Keratinocyte (primary cell): ENCODE data around the gene BSCL2. TPM values are rescaled to one million over a fixed set of nuclear protein-coding genes. Genes with fewer than 3 reads are reported as not detected.

ENCODE experiments used
- DNase-seq: peaks from one replicate; pipeline ENCODE4 v3.0.0-alpha.2; 2011; ENCODE audit warnings: low read depth, missing footprints, low spot score
- FAIRE-seq: peaks from 2 replicates; lab custom pipeline; 2011; peaks lifted over from hg19 to GRCh38; lab: Jason Lieb, UNC
- H2AFZ ChIP-seq: 2 replicates; pipeline ENCODE4 v1.6.0; 2012; ENCODE audit warnings: low read length, control low read depth, inconsistent platforms; ENCODE audit not compliant: control insufficient read depth
- H3K27ac ChIP-seq: 2 replicates; pipeline ENCODE4 v1.5.1; 2011; ENCODE audit warnings: low read length; ENCODE audit not compliant: control insufficient read depth, insufficient read depth
- H3K27me3 ChIP-seq: 3 replicates; pipeline ENCODE4 v1.6.0; 2011; ENCODE audit warnings: low read length; ENCODE audit not compliant: control insufficient read depth, insufficient read depth; ENCODE audit errors: extremely low read depth
- H3K36me3 ChIP-seq, 2 experiments: 2 replicates in 1 of 2; 3 replicates in 1 of 2; pipeline ENCODE4 v1.5.1; 2011; ENCODE audit warnings: low read length in 2 of 2, mild to moderate bottlenecking in 1 of 2; ENCODE audit not compliant: control insufficient read depth in 2 of 2, insufficient read depth in 2 of 2; ENCODE audit errors: extremely low read depth in 1 of 2
- H3K4me1 ChIP-seq: 3 replicates; pipeline ENCODE4 v1.5.1; 2011; ENCODE audit warnings: low read length; ENCODE audit not compliant: control insufficient read depth, insufficient read depth; ENCODE audit errors: extremely low read depth
- H3K4me2 ChIP-seq: 3 replicates; pipeline ENCODE4 v1.6.0; 2011; ENCODE audit warnings: low read depth, low read length; ENCODE audit not compliant: control insufficient read depth, insufficient read depth; ENCODE audit errors: extremely low read depth
- H3K4me3 ChIP-seq, 3 experiments: fragments of 200-600 bp in 1 of 3; sonication (generic) in 1 of 3; 2 replicates in 2 of 3; 3 replicates in 1 of 3; pipeline ENCODE4 v1.5.1; 2011 to 2016; ENCODE audit warnings: low read length in 3 of 3, mild to moderate bottlenecking in 3 of 3, control low read depth in 2 of 3, inconsistent platforms in 1 of 3, low read depth in 1 of 3, mixed read lengths in 1 of 3, mixed run types in 1 of 3, moderate library complexity in 1 of 3; ENCODE audit not compliant: control insufficient read depth in 2 of 3, insufficient read depth in 2 of 3; ENCODE audit errors: extremely low read depth in 1 of 3
- H3K79me2 ChIP-seq: 2 replicates; pipeline ENCODE4 v1.6.0; 2012; ENCODE audit warnings: low read length; ENCODE audit not compliant: control insufficient read depth, insufficient read depth
- H3K9ac ChIP-seq: 3 replicates; pipeline ENCODE4 v1.6.0; 2011; ENCODE audit warnings: low read length; ENCODE audit not compliant: control insufficient read depth, insufficient read depth; ENCODE audit errors: extremely low read depth
- H3K9me1 ChIP-seq: 3 replicates; pipeline ENCODE4 v1.6.0; 2011; ENCODE audit warnings: low read length; ENCODE audit not compliant: control insufficient read depth, insufficient read depth; ENCODE audit errors: extremely low read depth
- H3K9me3 ChIP-seq: 2 replicates; pipeline ENCODE4 v1.5.1; 2012; ENCODE audit warnings: low read depth, low read length; ENCODE audit not compliant: control insufficient read depth
- H4K20me1 ChIP-seq: 3 replicates; pipeline ENCODE4 v1.6.0; 2011; ENCODE audit warnings: low read length; ENCODE audit not compliant: control insufficient read depth, insufficient read depth; ENCODE audit errors: extremely low read depth
- CTCF ChIP-seq, 3 experiments: IDR thresholded peaks in 1 of 3; conservative IDR thresholded peaks in 1 of 3; optimal IDR thresholded peaks in 1 of 3; 2 replicates in 2 of 3; 3 replicates in 1 of 3; pipeline versions ENCODE3 to v1.5.1; 2011; ENCODE audit warnings: low read length in 3 of 3, mild to moderate bottlenecking in 3 of 3, moderate library complexity in 2 of 3, control low read depth in 1 of 3, inconsistent platforms in 1 of 3; ENCODE audit not compliant: insufficient read depth in 2 of 3; ENCODE audit errors: extremely low read depth in 1 of 3
- EZH2 ChIP-seq: IDR thresholded peaks from one replicate; pipeline ENCODE4 v1.6.1; 2012; ENCODE audit warnings: inconsistent platforms, mild to moderate bottlenecking, low read length, moderate library complexity
- dilution Hi-C: fragments of 300-500 bp; cut with MboI; formaldehyde crosslinking; loops from one replicate; pipeline ENCODE4 v1.7.0; 2020; ENCODE audit warnings: low sequenced_read_pairs; ENCODE audit not compliant: extremely low pct_ligation_motif_present
- polyA plus RNA-seq, 5 experiments: library from polyadenylated mRNA; depleted of rRNA in 3 of 5; stranded (reverse) in 3 of 5; stranded (forward) in 1 of 5; unstranded in 1 of 5; fragments of >200 nt; gene quantifications; 1 replicate in 1 of 5; 2 replicates in 3 of 5; 3 replicates in 1 of 5; pipeline versions ENCODE4 v1.2.1 to v1.2.3, GENCODE V29; 2011 to 2012; ENCODE audit warnings: missing spikeins in 2 of 5, low read depth in 1 of 5, low replicate concordance in 1 of 5

The BSCL2 gene
- polyA plus RNA-seq, 1 donor (not counting 4 experiments of a cell fraction or from before 2014, with no cell fraction given): 21.9 TPM

- no peaks in the 10 kb centered on the region for H3K9me3 ChIP-seq
- H3K4me3 ChIP-seq: no peak overlapping the region
- peaks cover 9% of the 10 kb centered on the region for H3K79me2 ChIP-seq
- H3K4me2 ChIP-seq: no peak overlapping the region
- peaks cover 7 to 11% of the 10 kb centered on the region in 2 experiments for H3K36me3 ChIP-seq
- no peaks in the 10 kb centered on the region for H3K9me1 ChIP-seq
- H4K20me1 ChIP-seq: no peaks in the 10 kb centered on the region
- no peak for FAIRE-seq
- H3K4me1 ChIP-seq: no peaks in the 10 kb centered on the region
- no peak overlapping the region for H2AFZ ChIP-seq
- no peak for DNase-seq
- no peak overlapping the region for H3K27ac ChIP-seq
- no peak for TF ChIP-seq EZH2
- no peak for TF ChIP-seq CTCF (optimal IDR thresholded peaks at IDR 0.05 in 1 of 3, IDR thresholded peaks at IDR 0.05 in 1 of 3, conservative IDR thresholded peaks at IDR 0.05 in 1 of 3; ENCODE audit: extremely low read depth in 1 of 3, insufficient read depth in 2 of 3, low read length in 3 of 3)
- H3K27me3 ChIP-seq: no peaks in the 10 kb centered on the region
- peak overlapping the region; percentile 25 for H3K9ac ChIP-seq
- dilution Hi-C loops: no loop called here
Measured at GRCh38 chr11:62747475-62748160, 40.4 kb upstream of the BSCL2 start.

GRCh38 chr11:62737196-62737595 is 30.0 kb upstream of the BSCL2 start:
- H3K4me3 ChIP-seq: no peak overlapping the region
- no peaks in the 10 kb centered on the region for H3K27me3 ChIP-seq
- no peaks in the 10 kb centered on the region for H3K4me1 ChIP-seq
- H3K9me3 ChIP-seq: no peaks in the 10 kb centered on the region
- H4K20me1 ChIP-seq: no peaks in the 10 kb centered on the region
- H3K79me2 ChIP-seq: peaks cover 9% of the 10 kb centered on the region
- H3K36me3 ChIP-seq: peaks cover 7 to 14% of the 10 kb centered on the region in 2 experiments
- H3K9ac ChIP-seq: no peak overlapping the region
- dilution Hi-C loops: no loop called here
- H3K27ac ChIP-seq: no peak overlapping the region
- no peaks in the 10 kb centered on the region for H3K9me1 ChIP-seq
- no peak overlapping the region for H2AFZ ChIP-seq
- no peak for TF ChIP-seq CTCF (optimal IDR thresholded peaks at IDR 0.05 in 1 of 3, IDR thresholded peaks at IDR 0.05 in 1 of 3, conservative IDR thresholded peaks at IDR 0.05 in 1 of 3; ENCODE audit: extremely low read depth in 1 of 3, insufficient read depth in 2 of 3, low read length in 3 of 3)
- no peak for TF ChIP-seq EZH2
- H3K4me2 ChIP-seq: no peak overlapping the region
- FAIRE-seq (no peak), DNase-seq (no peak)
